ENCODE data around the gene ARHGAP22.

Gene ARHGAP22

GRCh38 chr10:48592346-48592745, 12.5 kb downstream of the ARHGAP22 start:
- no peak overlapping the region for H3K4me3 ChIP-seq (ENCODE audit: low read depth, low read length)
- TF ChIP-seq CTCF (IDR thresholded peaks at IDR 0.05; ENCODE audit: low read depth, low read length), result no peak

GRCh38 chr10:48590945-48591344, 13.9 kb downstream of the ARHGAP22 start:
- no peak overlapping the region for H3K4me3 ChIP-seq (ENCODE audit: low read depth, low read length)
- no peak for TF ChIP-seq CTCF (IDR thresholded peaks at IDR 0.05; ENCODE audit: low read depth, low read length)

GRCh38 chr10:48589266-48589665, 15.6 kb downstream of the ARHGAP22 start:
- TF ChIP-seq CTCF (IDR thresholded peaks at IDR 0.05; ENCODE audit: low read depth, low read length), result no peak
- H3K4me3 ChIP-seq (ENCODE audit: low read depth, low read length), result no peak overlapping the region

GRCh38 chr10:48587819-48588218, 17.1 kb downstream of the ARHGAP22 start:
- no peak for TF ChIP-seq CTCF (IDR thresholded peaks at IDR 0.05; ENCODE audit: low read depth, low read length)

GRCh38 chr10:48587101-48587500, 17.8 kb downstream of the ARHGAP22 start:
- no peak overlapping the region for H3K4me3 ChIP-seq (ENCODE audit: low read depth, low read length)
- no peak for TF ChIP-seq CTCF (IDR thresholded peaks at IDR 0.05; ENCODE audit: low read depth, low read length)

More at GRCh38 chr10:48587819-48588218, 17.1 kb downstream of the ARHGAP22 start:
- H3K4me3 ChIP-seq (ENCODE audit: low read depth, low read length), result no peak overlapping the region

- no peak for TF ChIP-seq CTCF (IDR thresholded peaks at IDR 0.05; ENCODE audit: low read depth, low read length)
- no peak overlapping the region for H3K4me3 ChIP-seq (ENCODE audit: low read depth, low read length)
These were observed 21.9 kb downstream of the ARHGAP22 start for GRCh38 chr10:48582970-48583369.

- H3K4me3 ChIP-seq (ENCODE audit: low read depth, low read length), result no peak overlapping the region
- TF ChIP-seq CTCF (IDR thresholded peaks at IDR 0.05; ENCODE audit: low read depth, low read length), result no peak
These were observed 24.6 kb downstream of the ARHGAP22 start for GRCh38 chr10:48580236-48580635.
